ENCODE data around the gene TMOD1.

- TF ChIP-seq POLR2A (IDR thresholded peaks at IDR 0.05): no peak
- TF ChIP-seq, protein P1, sequence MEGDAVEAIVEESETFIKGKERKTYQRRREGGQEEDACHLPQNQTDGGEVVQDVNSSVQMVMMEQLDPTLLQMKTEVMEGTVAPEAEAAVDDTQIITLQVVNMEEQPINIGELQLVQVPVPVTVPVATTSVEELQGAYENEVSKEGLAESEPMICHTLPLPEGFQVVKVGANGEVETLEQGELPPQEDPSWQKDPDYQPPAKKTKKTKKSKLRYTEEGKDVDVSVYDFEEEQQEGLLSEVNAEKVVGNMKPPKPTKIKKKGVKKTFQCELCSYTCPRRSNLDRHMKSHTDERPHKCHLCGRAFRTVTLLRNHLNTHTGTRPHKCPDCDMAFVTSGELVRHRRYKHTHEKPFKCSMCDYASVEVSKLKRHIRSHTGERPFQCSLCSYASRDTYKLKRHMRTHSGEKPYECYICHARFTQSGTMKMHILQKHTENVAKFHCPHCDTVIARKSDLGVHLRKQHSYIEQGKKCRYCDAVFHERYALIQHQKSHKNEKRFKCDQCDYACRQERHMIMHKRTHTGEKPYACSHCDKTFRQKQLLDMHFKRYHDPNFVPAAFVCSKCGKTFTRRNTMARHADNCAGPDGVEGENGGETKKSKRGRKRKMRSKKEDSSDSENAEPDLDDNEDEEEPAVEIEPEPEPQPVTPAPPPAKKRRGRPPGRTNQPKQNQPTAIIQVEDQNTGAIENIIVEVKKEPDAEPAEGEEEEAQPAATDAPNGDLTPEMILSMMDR (IDR thresholded peaks at IDR 0.05): no peak
Observed at GRCh38 chr9:97563458-97564135, 62.1 kb downstream of the TMOD1 start.

All from testis (tissue), 2 donors.